Measurements from ENCODE around the gene ANKRD1. TPM values are rescaled to one million over a fixed set of nuclear protein-coding genes. Genes with fewer than 3 reads are reported as not detected.

ANKRD1 gene
- total and polyA plus RNA-seq, 8 donors, result 0.73 to 12.5 (median 1.5) TPM; not detected in 3

DNA sequence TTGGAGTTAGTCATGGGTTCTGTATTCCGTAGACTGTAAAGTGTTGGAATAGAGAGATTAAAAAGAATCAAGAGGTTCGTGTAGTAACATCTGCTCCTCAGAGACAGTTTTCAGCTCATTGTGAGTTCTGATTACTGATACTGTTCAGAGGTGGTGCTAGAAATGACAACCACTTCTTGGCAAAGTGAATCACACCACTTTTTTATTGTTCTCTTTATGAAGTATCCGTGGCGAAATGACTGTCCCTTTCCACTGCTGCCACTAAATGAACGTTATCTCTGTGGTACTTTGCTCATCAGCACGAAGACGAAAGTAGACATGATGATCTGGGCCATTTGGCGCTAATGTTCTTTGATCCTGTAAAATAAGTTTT lies 48.3 kb downstream of the ANKRD1 start:
- TF ChIP-seq EP300 (IDR thresholded peaks at IDR 0.05) (no peak), POLR2A (IDR thresholded peaks at IDR 0.05) (no peak), POLR2AphosphoS5 (IDR thresholded peaks at IDR 0.05) (no peak), CTCF (IDR thresholded peaks at IDR 0.05) (no peak)
- Histone ChIP-seq H3K36me3 (peaks cover 0 to 28% (median 24%) of the 10 kb centered on the region in 4 donors), H3K4me1 (peaks cover 0 to 29% (median 23%) of the 10 kb centered on the region in 4 donors), H3K4me3 (peak overlapping the region; percentile 72 to 95 (median 82)), H3K27me3 (peaks cover 0 to 7% (median 0%) of the 10 kb centered on the region in 3 donors), H3K9me3 (peaks cover 0 to 5% (median 0%) of the 10 kb centered on the region in 4 donors), H3K27ac (peak overlapping the region in 2 of 5 donors; percentile 82 to 83)
- 14 to 35% (median 22%) methylated on average over 8 of the region's 8 CpGs for WGBS, 5 donors
- intact Hi-C loops (cut with DNase I; ENCODE audit: low total_unique reads), result no loop called here
- no peak for DNase-seq

GRCh38 chr10:90871766-90872647 lies 48.9 kb downstream of the ANKRD1 start, which contains the start of gene RPP30:
Gene RPP30, plus strand, starts transcription at chr10:90871974. Its CDS starts 13 bp downstream, at chr10:90871987.
- Histone ChIP-seq H3K4me3 (peak within 1 kb of the TSS; percentile 72 to 95 (median 82)), H3K27ac (peak within 1 kb of the TSS; percentile 51 to 83 (median 75)), H3K27me3 (peaks cover 0 to 7% (median 0%) of the 10 kb centered on the region in 3 donors), H3K9me3 (peaks cover 0 to 5% (median 0%) of the 10 kb centered on the region in 4 donors), H3K36me3 (peaks cover 0 to 22% (median 18%) of the 10 kb centered on the region in 4 donors), H3K4me1 (peaks cover 0 to 29% (median 23%) of the 10 kb centered on the region in 4 donors)
- TF ChIP-seq CTCF (IDR thresholded peaks at IDR 0.05) (peak in 1 of 7 experiments; percentile 17), EP300 (IDR thresholded peaks at IDR 0.05) (no peak), POLR2A (IDR thresholded peaks at IDR 0.05) (no peak), POLR2AphosphoS5 (IDR thresholded peaks at IDR 0.05) (peak; percentile 28 to 81 (median 71))
- 0 to 1% (median 0%) methylated on average over 32 to 43 of the region's 43 CpGs for WGBS, 5 donors
- DNase-seq, result peak; percentile 86 to 96
- intact Hi-C loops (cut with DNase I; ENCODE audit: low total_unique reads), result no loop called here

GRCh38 chr10:90871279-90871765 lies 49.6 kb downstream of the ANKRD1 start:
- Histone ChIP-seq H3K9me3 (peaks cover 0 to 5% (median 0%) of the 10 kb centered on the region in 4 donors), H3K4me3 (peak overlapping the region; percentile 72 to 95 (median 82)), H3K27ac (peak overlapping the region in 4 of 5 donors; percentile 51 to 83 (median 72)), H3K4me1 (peaks cover 0 to 29% (median 23%) of the 10 kb centered on the region in 4 donors), H3K27me3 (peaks cover 0 to 10% (median 0%) of the 10 kb centered on the region in 3 donors), H3K36me3 (peaks cover 0 to 15% (median 11%) of the 10 kb centered on the region in 4 donors)
- intact Hi-C loops (cut with DNase I; ENCODE audit: low total_unique reads), result no loop called here
- WGBS, 5 donors, result 1 to 5% (median 2%) methylated on average over 14 of the region's 14 CpGs
- DNase-seq, result peak in 1 of 2 donors; percentile 83
- TF ChIP-seq POLR2AphosphoS5 (IDR thresholded peaks at IDR 0.05) (no peak), POLR2A (IDR thresholded peaks at IDR 0.05) (no peak), CTCF (IDR thresholded peaks at IDR 0.05) (peak in 3 of 7 experiments; percentile 16 to 38 (median 21)), EP300 (IDR thresholded peaks at IDR 0.05) (no peak)

GRCh38 chr10:90866050-90866598 lies 54.8 kb downstream of the ANKRD1 start:
- intact Hi-C loops (cut with DNase I; ENCODE audit: low total_unique reads), result loop anchor here (10.0 kb wide), 1 partner anchor 111 kb away; no protein-coding TSS in a partner anchor
- no peak overlapping the region for H3K4me3 ChIP-seq
- peaks cover 0 to 5% (median 0%) of the 10 kb centered on the region in 4 donors for H3K9me3 ChIP-seq

More at GRCh38 chr10:90866050-90866598, 54.8 kb downstream of the ANKRD1 start:
- WGBS, 5 donors, result 81 to 90% (median 89%) methylated on average over 4 of the region's 4 CpGs
- Histone ChIP-seq H3K36me3 (no peaks in the 10 kb centered on the region), H3K27me3 (peaks cover 0 to 21% (median 6%) of the 10 kb centered on the region in 3 donors), H3K4me1 (peaks cover 0 to 4% (median 1%) of the 10 kb centered on the region in 4 donors), H3K27ac (no peak overlapping the region)
- no peak for DNase-seq
- TF ChIP-seq POLR2A (IDR thresholded peaks at IDR 0.05) (no peak), EP300 (IDR thresholded peaks at IDR 0.05) (no peak), POLR2AphosphoS5 (IDR thresholded peaks at IDR 0.05) (no peak), CTCF (IDR thresholded peaks at IDR 0.05) (no peak)
